GM12865 (cell line): ENCODE measurements around the gene RIMKLA.

Experiments
- DNase-seq: peaks from one replicate; pipeline ENCODE4 v3.0.0; 2010; ENCODE audit warnings: low read depth
- H3K4me3 ChIP-seq: 2 replicates; pipeline ENCODE4 v1.5.1; 2011; ENCODE audit warnings: mild to moderate bottlenecking, low read depth, low read length, control low read depth
- TF ChIP-seq, protein P1 (sequence below): IDR thresholded peaks from 2 replicates; pipeline ENCODE4 v1.5.1; 2011; ENCODE audit warnings: low read length, control low read depth, low read depth, inconsistent platforms; ENCODE audit not compliant: insufficient read depth; ENCODE audit errors: missing control alignments

Gene RIMKLA

DNA sequence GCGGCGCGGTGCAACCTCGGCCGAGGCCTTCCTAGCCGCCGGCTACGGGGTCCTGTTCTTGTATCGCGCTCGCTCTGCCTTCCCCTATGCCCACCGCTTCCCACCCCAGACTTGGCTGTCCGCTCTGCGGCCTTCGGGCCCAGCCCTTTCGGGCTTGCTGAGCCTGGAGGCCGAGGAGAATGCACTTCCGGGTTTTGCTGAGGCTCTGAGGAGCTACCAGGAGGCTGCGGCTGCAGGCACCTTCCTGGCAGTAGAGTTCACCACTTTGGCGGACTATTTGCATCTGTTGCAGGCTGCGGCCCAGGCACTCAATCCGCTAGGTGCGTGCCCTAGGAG, 76.1 kb downstream of the RIMKLA start:
- H3K4me3 ChIP-seq, result peak overlapping the region; percentile 78
- peak; percentile 88 for DNase-seq
- TF ChIP-seq, protein P1, sequence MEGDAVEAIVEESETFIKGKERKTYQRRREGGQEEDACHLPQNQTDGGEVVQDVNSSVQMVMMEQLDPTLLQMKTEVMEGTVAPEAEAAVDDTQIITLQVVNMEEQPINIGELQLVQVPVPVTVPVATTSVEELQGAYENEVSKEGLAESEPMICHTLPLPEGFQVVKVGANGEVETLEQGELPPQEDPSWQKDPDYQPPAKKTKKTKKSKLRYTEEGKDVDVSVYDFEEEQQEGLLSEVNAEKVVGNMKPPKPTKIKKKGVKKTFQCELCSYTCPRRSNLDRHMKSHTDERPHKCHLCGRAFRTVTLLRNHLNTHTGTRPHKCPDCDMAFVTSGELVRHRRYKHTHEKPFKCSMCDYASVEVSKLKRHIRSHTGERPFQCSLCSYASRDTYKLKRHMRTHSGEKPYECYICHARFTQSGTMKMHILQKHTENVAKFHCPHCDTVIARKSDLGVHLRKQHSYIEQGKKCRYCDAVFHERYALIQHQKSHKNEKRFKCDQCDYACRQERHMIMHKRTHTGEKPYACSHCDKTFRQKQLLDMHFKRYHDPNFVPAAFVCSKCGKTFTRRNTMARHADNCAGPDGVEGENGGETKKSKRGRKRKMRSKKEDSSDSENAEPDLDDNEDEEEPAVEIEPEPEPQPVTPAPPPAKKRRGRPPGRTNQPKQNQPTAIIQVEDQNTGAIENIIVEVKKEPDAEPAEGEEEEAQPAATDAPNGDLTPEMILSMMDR, result no peak

DNA sequence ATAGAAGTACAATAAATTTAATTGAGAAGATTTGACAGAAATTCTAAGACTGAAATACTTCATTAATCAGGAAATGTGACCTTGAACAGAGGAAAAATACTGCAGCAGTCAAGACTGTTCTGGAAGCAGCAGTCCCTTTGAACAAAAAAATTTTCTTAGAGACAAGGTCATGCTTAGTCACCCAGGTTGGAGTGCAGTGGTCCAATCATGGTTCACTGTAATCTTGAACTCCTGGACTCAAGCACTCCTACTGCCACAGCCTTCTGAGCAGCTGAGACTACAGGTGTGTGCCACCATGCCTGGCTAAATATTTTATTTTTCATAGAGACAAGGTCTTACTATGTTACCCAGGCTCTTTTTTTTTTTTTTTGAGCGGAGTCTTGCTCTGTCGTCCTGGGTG, 80.6 kb downstream of the RIMKLA start:
- no peak for DNase-seq
- TF ChIP-seq, protein P1, result no peak

DNA sequence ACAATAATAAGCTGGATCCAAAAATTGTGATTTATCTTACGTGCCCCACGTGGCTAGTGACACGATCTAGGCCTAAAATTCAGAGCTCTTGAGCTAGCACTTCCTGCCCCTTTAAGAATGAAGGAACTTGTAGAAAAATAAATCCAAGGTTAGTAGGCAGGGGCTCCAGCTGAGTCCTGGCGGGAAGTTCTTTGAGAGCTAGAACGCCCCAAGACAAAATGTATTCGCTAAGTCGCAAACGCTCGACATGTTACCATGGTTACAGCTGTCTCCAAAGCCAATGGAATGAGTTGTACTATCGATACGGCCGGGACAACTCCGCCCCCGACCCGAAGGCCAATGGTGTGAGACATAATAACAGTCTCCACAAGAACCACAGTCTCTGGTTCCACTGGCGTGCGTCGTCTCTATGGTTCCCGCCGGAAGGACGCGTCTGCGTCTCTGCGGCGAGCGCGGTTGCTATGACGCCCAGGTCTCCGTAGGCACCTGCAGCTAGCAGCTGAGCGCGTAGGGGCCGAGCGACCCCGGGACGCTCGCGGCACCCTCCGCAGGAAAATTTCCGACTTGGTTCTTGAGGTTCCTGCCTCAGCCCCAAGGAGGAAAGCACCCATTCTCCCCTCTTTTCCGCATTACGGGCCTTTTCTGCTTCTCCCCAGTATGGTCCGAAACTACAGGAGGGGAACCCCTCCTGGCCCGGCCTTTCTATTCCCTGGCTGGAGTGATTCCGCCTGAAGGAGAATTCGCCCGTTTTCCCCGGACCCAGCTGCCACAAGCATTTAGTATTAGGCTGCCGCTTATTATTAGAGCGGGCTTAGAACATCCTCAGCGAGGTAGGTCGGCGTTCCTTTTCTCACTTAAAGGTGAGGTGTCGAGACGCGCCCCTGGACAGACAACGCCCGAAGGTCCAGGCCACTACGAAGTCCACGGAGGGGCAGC, 82.5 kb downstream of the RIMKLA start, which contains the start of gene CCDC30:
Gene CCDC30 (plus strand): TSS at position 459 of the 936 bp plus-strand sequence. CDS start 17,266 bp downstream, outside the sequence.
- peak; percentile 98 for DNase-seq
- TF ChIP-seq, protein P1, result no peak
- H3K4me3 ChIP-seq, result peak within 1 kb of the TSS; percentile 58

More for the DNA sequence above, 80.6 kb downstream of the RIMKLA start:
- no peak overlapping the region for H3K4me3 ChIP-seq

DNA sequence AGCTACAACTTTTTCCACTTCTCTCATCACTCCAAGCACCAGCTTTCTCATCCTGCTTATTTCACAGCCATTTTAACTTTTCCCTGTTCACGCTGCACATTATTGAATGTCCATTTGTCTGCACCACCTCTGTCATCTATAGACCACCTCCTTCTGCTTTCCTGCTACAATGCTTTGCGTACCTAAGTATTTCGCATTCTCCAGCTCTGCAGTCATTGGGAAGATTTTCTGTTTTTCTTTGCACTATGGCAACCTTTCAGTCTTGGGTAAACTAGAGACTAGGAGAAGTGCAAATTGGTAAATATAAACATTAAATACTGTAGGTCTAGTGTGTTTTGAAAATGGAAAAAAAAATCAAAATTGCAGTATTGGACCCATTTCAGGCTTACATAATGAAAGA, 83.3 kb downstream of the RIMKLA start:
- DNase-seq, result no peak
- TF ChIP-seq, protein P1, result no peak
- H3K4me3 ChIP-seq, result no peak overlapping the region

DNA sequence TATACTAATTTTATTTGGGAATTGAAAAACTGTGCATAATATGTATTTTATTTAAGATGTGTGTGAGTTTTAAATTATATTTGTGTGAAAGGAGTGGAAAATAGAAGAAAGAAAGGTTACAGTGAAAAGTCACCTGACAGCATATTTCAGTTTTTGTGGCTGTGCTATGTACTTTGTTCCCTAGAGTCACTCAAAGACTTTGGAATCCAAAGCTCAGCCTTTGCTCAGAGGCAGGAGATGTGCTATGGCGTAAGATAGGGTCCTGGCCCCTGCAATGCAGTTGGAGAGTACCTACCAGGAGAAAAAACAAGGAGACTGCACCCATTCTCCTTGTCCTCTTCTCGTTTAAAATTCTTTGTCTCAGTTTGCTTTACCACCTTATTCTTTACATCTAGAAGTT, 85.4 kb downstream of the RIMKLA start:
- no peak for DNase-seq
- TF ChIP-seq, protein P1, result no peak
- no peak overlapping the region for H3K4me3 ChIP-seq

DNA sequence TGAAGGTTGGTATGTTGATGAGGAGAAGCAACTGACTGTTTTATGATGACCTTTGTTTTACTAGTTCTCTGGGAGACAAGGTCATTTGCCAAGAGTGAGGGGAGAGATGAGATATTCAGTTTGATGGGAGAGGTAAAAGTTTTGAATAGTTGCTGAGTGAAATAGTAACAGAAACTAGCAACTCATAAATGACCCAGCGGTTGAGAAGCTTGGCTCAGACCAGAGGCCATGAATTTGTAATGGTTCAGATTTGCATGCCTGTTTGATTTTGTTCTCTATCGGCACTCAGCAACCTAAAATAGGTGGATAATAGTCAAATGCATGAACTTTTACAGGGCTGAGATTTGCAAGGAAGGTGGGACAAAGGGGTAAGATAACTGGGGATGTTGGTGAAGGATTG, 89.1 kb downstream of the RIMKLA start:
- DNase-seq, result peak; percentile 54
- TF ChIP-seq, protein P1, result no peak
- no peak overlapping the region for H3K4me3 ChIP-seq
